ENCODE measurements around the gene CLDN5.

GRCh38 chr22:19559324-19559811 lies 35.2 kb upstream of the CLDN5 start:
- TF ChIP-seq CTCF (IDR thresholded peaks at IDR 0.05) = no peak
- no peak for TF ChIP-seq POLR2A (IDR thresholded peaks at IDR 0.05)
- no peak for TF ChIP-seq POLR2AphosphoS5 (IDR thresholded peaks at IDR 0.05; ENCODE audit: insufficient read depth in 1 of 2, low read depth in 1 of 2)
